GM12891 (cell line): ENCODE data around the gene ACP5.
A peak's percentile ranks its signal among the peaks of the same experiment; 100 is the strongest.

Experiments
- DNase-seq: peaks from one replicate; pipeline ENCODE4 v3.0.0; 2011; ENCODE audit warnings: low spot score; ENCODE audit not compliant: insufficient read length
- FAIRE-seq: peaks from 2 replicates; lab custom pipeline; 2011; peaks lifted over from hg19 to GRCh38; lab: Jason Lieb, UNC
- PAX5 ChIP-seq: IDR thresholded peaks from 2 replicates; pipeline ENCODE4 v1.6.1; 2011; ENCODE audit warnings: low read length, moderate library complexity, mild to moderate bottlenecking; ENCODE audit not compliant: insufficient read depth, severe bottlenecking
- POLR2A ChIP-seq: IDR thresholded peaks from 2 replicates; pipeline ENCODE4 v1.6.1; 2011; ENCODE audit warnings: low read depth, low read length, control low read depth
- POLR2AphosphoS5 ChIP-seq: IDR thresholded peaks from 2 replicates; pipeline ENCODE4 v1.6.1; 2011; ENCODE audit warnings: low read depth, low read length, control low read depth
- POU2F2 ChIP-seq: IDR thresholded peaks from 2 replicates; pipeline ENCODE4 v1.6.1; 2011; ENCODE audit warnings: low read depth, mild to moderate bottlenecking, control low read depth, low read length, moderate library complexity
- SPI1 ChIP-seq: IDR thresholded peaks from 2 replicates; pipeline ENCODE4 v1.6.1; 2011; ENCODE audit warnings: low read depth, low read length, control low read depth
- TAF1 ChIP-seq: IDR thresholded peaks from 2 replicates; pipeline ENCODE4 v1.6.1; 2011; ENCODE audit warnings: low read depth, low read length, control low read depth

ACP5 gene

GRCh38 chr19:11547929-11548700 lies 29.3 kb downstream of the ACP5 start:
- TF ChIP-seq PAX5 (no peak), POLR2AphosphoS5 (no peak), SPI1 (no peak), POLR2A (no peak), TAF1 (no peak), POU2F2 (no peak)
- DNase-seq (no peak), FAIRE-seq (no peak)

GRCh38 chr19:11541238-11541637 lies 36.2 kb downstream of the ACP5 start:
- FAIRE-seq (peak; percentile 69), DNase-seq (no peak)
- TF ChIP-seq POLR2A (no peak), PAX5 (no peak), SPI1 (no peak), POU2F2 (no peak), TAF1 (no peak)

- FAIRE-seq = no peak
- no peak for DNase-seq
- TF ChIP-seq POU2F2 (no peak), POLR2AphosphoS5 (no peak), SPI1 (no peak), PAX5 (no peak), POLR2A (no peak), TAF1 (no peak)
Measured at GRCh38 chr19:11540645-11541044, 36.8 kb downstream of the ACP5 start.

GRCh38 chr19:11539495-11540365 lies 37.7 kb downstream of the ACP5 start:
- FAIRE-seq (no peak), DNase-seq (no peak)
- no peak for TF ChIP-seq POLR2A

- no peak for DNase-seq
- TF ChIP-seq PAX5 (no peak), SPI1 (no peak), POLR2AphosphoS5 (no peak), TAF1 (no peak), POLR2A (no peak), POU2F2 (no peak)
- FAIRE-seq = no peak
Measured at GRCh38 chr19:11538232-11539036, 39.0 kb downstream of the ACP5 start, which contains the start of gene CNN1. TSS of gene CNN1 (plus strand) at chr19:11538851. CDS start at chr19:11538928, 77 bp downstream.

- TF ChIP-seq PAX5 (no peak), POLR2A (no peak), TAF1 (no peak), POU2F2 (no peak), POLR2AphosphoS5 (no peak), SPI1 (no peak)
- peak; percentile 90 for DNase-seq
- peak; percentile 91 for FAIRE-seq
Measured at GRCh38 chr19:11535792-11536595, 41.5 kb downstream of the ACP5 start.

GRCh38 chr19:11534948-11535347 lies 42.5 kb downstream of the ACP5 start:
- TF ChIP-seq POLR2A = no peak
- TF ChIP-seq TAF1 = no peak
- TF ChIP-seq POU2F2 = no peak
- no peak for TF ChIP-seq SPI1
- TF ChIP-seq POLR2AphosphoS5 = no peak
- no peak for TF ChIP-seq PAX5
- FAIRE-seq (no peak), DNase-seq (no peak)

GRCh38 chr19:11534538-11534937 lies 42.9 kb downstream of the ACP5 start:
- DNase-seq = no peak
- FAIRE-seq = no peak
- TF ChIP-seq PAX5 = no peak

- FAIRE-seq (no peak), DNase-seq (no peak)
Measured at GRCh38 chr19:11530432-11530831, 47.0 kb downstream of the ACP5 start.

More at GRCh38 chr19:11530432-11530831, 47.0 kb downstream of the ACP5 start:
- TF ChIP-seq PAX5 (no peak), SPI1 (no peak), POLR2AphosphoS5 (no peak), POLR2A (no peak), TAF1 (no peak), POU2F2 (no peak)
